GM21526 (cell line): ENCODE data around the gene ANKHD1.
"Not testable (repeated sequence)": the region's sequence is repeated elsewhere in the genome, so short reads cannot be mapped to it uniquely, and the experiment has no call there.

Source experiments
- ATAC-seq: cut with Tn5 transposase; IDR thresholded peaks from one replicate; pipeline ENCODE4 v1.9.1; 2021; ENCODE audit warnings: moderate library complexity; ENCODE audit not compliant: unreplicated experiment, low FRiP score

ANKHD1 gene

DNA sequence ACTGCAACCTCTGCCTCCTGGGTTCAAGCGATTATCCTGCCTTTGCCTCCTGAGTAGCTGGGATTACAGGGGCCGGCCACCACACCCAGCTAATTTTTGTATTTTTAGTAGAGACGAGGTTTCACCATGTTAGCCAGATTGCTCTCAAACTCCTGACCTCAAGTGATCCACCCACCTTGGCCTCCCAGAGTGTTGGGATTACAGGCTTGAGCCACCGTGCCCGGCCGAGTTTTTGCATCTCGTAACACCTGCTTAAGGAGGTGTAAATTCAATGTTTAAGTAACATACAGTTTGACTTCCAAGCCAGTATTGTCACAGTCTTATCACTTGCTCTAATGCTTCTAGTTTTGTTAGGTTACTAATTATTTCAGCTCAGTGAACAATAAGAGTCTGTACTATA is 19.7 kb downstream of the ANKHD1 start:
- ATAC-seq: not testable (repeated sequence)

GRCh38 chr5:140423609-140424008 is 22.0 kb downstream of the ANKHD1 start:
- no peak for ATAC-seq

DNA sequence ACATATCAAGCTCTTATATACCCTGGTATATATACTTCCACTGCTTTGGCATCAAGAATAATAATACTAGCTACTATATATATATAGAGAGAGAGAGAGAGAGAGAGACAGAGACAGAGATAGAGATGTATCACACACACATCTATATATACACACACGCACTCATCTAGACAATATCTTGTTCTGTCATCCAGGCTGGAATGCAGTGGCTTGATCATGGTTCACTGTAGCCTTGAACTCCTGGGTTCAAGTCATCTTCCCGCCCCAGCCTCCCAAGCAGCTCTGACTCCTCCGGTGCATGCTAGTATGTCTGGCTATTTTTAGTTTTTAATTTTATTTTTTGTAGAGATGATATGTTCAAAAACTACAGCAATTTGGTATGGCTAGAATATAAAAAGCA is 22.5 kb downstream of the ANKHD1 start:
- ATAC-seq: no peak

GRCh38 chr5:140427726-140428125 is 26.1 kb downstream of the ANKHD1 start:
- ATAC-seq: not testable (repeated sequence)

DNA sequence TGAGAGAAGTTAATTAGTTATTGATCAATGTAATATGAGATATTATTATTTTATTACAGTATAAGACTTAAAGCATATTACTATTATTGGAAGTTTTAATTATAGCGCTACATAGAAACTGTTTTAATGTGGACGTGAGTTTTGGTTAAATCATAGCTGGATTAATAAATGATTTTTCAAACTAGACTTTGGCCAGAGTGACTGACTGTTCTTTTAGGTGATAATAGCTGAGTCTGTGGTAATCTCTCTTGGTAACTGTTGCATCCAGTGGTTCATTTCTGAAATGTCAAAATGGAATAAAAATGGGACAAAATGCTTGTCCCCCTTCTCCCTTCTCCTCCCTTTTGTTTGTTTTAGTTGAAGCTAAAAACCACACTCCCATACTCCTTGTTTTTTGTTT is 28.1 kb downstream of the ANKHD1 start:
- no peak for ATAC-seq

GRCh38 chr5:140432212-140432611 is 30.6 kb downstream of the ANKHD1 start:
- no peak for ATAC-seq

DNA sequence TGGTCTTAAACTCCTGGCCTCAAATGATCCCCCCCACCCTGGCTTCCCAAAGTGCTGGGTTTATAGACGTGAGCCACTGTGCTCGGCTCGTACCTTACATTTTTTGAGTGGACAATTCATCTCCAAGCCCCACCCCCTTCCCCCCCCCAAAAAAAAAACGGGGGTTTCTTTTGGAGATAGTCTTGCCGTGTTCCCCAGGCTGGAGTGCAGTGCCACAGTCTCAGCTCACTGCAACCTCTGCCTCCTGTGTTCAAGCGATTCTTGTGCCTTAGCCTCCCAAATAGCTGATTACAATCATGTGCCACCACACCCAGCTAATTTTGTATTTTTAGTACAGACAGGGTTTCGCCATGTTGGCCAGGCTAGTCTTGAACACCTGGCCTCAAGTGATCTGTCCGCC is 31.3 kb downstream of the ANKHD1 start:
- no peak for ATAC-seq

DNA sequence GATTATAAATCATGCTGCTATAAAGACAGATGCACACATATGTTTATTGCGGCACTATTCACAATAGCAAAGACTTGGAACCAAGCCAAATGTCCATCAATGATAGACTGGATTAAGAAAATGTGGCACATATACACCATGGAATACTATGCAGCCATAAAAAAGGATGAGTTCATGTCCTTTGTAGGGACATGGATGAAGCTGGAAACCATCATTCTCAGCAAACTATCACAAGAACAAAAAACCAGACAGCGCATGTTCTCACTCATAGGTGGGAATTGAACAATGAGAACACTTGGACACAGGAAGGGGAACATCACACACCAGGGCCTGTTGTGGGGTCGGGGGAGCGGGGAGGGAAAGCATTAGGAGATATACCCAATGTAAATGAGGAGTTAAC is 55.7 kb downstream of the ANKHD1 start:
- ATAC-seq: not testable (repeated sequence)

GRCh38 chr5:140466981-140467742 is 65.5 kb downstream of the ANKHD1 start:
- no peak for ATAC-seq

- ATAC-seq: no peak
Observed at GRCh38 chr5:140468188-140468587, 66.6 kb downstream of the ANKHD1 start.

- no peak for ATAC-seq
Observed at GRCh38 chr5:140469259-140469658, 67.6 kb downstream of the ANKHD1 start.

DNA sequence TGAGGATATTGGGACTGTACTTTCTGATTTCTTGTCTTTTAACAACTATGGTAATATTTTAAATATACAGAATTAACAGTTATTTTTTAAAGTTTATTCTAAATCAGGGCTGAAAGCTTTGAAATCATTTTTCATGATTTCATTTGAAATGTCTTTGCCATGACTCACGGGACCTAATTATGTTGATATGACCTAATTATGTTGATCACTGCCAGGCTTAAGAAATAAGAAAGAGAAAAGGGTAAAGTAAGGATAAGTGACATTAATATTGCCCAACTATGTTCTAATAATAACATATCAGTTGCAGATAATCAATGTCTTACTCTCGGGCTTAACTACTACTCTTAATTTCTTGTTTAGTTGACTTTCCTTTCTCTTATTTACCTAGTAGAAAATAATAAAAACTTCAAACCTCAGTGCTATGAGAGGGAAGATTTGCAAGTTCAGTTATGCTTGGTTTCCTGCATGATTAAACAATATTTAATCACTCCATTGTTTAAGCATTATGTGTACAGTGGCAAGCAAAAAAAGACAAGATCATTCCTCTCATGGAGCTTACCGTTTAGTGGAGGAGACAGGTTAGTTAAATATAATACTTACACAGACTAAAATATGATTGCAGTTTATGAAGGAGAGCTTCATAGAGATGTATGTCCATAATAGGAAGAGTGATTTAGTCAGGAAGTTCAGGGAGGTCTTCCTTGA is 78.8 kb downstream of the ANKHD1 start:
- ATAC-seq: no peak

DNA sequence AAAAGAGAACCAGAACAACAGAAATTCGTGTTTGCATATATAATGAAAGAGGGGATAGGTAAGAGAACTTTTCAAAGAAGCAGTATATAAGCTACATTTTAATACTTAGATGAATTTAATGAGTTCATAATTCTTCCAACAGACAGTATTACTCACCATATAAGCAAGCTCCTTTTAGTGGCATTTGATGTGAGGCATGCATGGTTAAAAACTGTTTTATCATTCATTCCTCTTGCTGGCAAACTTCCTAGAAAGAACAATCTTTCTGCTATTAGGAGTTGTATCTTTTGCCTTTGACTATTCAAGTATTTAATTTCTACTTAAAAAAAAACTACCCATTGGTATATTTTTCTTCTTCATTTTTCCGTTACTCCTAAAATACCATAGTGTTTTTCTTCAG is 80.1 kb downstream of the ANKHD1 start:
- no peak for ATAC-seq

DNA sequence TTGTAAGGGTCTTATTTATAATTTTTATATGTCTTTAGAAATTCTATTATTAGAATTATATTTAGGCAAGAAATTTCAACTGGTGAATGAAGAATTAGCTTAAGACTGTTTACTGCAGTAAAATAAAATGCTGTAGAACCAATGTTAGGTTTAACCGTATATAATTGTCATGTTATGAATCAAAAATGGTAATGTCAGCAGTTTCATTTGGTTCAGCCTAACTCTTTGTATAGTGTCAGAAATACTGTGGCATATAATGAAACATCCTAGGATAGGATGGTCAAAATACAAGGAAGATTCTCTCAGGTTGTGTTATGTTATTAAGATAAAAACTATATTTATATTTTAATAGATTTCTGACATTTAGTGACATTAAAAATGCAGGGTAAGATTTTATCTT is 81.4 kb downstream of the ANKHD1 start:
- ATAC-seq: no peak

- not testable (repeated sequence) for ATAC-seq
Observed at GRCh38 chr5:140488141-140488540, 86.5 kb downstream of the ANKHD1 start.

GRCh38 chr5:140488914-140489313 is 87.3 kb downstream of the ANKHD1 start:
- no peak for ATAC-seq

GRCh38 chr5:140497897-140498296 is 96.3 kb downstream of the ANKHD1 start:
- no peak for ATAC-seq

GRCh38 chr5:140498591-140498990 is 97.0 kb downstream of the ANKHD1 start:
- no peak for ATAC-seq

- no peak for ATAC-seq
Observed at GRCh38 chr5:140502834-140503233, 101.2 kb downstream of the ANKHD1 start.

- no peak for ATAC-seq
Observed at GRCh38 chr5:140509898-140510297, 108.3 kb downstream of the ANKHD1 start.

- no peak for ATAC-seq
Observed at GRCh38 chr5:140513124-140513523, 111.5 kb downstream of the ANKHD1 start.

GRCh38 chr5:140524003-140524402 is 122.4 kb downstream of the ANKHD1 start:
- ATAC-seq: no peak
